ENCODE data around the gene BTG4.

The BTG4 gene

DNA sequence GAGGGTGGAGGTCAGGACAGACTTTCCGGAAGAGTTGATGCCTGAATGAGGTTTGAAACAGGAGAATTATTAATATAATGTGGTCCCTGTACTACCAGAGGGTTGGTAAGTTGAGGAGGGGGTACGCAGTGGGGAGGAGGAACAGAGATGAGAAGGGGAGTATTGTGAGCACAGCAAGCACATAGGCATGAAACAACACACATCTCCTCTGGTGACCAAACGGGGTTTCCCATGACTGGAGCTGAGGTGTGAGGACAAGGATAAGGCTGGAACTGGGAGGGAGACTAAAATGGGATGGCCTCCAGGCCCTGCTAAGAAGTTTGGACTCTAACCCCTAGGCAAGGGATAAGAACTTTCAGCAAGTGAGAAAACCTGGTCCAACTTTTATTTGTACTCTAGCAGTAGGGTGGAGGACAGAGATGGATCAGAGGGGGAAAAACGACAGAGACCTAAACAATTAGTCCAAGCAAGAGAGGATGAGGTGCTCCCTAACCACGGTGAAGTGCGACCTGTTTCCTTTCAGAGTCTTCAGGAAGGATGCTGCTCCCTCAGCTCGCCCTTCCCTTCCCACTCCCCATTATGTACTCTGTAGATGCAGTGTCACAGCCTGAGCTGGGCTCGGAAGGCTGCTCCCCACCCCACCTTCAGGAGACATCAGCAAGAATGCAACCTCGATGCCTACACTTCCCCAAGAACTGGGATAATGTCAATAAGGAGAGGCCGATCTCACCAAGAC lies 59.2 kb downstream of the BTG4 start:
- DNase-seq: no peak

DNA sequence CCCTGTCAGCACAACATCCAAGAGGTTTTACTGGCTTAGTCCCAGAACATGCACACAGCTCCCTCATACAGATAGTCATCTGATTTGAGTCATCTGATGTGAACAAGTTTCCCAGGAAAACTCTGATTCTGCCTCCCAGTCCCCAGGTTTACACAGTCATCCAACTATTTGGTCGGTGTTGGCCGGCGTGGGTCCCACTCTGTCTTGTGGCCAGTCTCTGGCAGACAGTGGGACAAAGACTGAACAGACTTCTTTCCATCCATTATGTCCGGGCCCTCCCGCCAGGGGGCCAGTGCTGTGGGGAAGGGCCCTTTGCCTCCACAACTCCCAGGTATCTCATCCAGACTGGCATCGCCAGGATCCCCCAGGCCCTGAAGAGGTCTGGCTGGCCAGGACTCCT lies 60.0 kb downstream of the BTG4 start:
- no peak for DNase-seq

- no peak for DNase-seq
Measured at GRCh38 chr11:111450480-111451320, 61.5 kb downstream of the BTG4 start.

DNA sequence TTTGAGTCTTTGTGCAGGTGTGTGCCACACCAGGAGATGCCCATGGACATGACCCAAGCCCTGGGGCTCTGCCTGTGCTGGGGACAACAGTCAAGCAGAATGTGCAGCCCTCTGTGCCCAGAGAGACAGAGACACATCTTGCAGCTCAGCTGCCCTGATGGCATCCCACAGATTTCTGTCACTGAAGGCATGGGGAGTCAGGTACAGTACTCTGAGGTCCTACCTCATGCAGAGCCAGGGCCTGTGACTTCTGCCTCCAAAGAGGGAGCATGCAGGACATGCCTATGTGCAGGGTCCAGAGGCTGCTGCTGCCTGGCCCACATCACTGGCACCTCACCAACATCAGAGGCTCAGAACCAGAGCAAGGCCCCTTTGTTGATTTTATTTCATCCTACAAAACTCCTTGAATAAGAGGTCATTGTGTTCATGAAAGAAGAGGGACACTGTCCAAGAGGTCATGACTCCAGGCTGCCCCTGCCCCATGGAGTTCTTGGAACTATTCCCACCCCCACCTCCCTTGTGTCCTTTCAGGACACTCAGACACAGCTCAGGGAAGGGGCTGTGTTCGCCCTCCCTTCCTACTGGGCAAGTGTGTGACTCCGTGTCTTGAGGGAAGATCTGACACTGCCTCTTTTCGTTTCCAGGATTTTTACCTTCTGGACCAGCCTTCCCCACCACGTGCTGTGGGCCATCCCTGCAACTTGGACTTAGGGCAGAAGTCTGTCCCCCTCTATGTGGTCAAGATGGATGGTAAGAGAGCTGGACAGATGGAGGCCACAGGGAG lies 62.3 kb downstream of the BTG4 start:
- DNase-seq: no peak

DNA sequence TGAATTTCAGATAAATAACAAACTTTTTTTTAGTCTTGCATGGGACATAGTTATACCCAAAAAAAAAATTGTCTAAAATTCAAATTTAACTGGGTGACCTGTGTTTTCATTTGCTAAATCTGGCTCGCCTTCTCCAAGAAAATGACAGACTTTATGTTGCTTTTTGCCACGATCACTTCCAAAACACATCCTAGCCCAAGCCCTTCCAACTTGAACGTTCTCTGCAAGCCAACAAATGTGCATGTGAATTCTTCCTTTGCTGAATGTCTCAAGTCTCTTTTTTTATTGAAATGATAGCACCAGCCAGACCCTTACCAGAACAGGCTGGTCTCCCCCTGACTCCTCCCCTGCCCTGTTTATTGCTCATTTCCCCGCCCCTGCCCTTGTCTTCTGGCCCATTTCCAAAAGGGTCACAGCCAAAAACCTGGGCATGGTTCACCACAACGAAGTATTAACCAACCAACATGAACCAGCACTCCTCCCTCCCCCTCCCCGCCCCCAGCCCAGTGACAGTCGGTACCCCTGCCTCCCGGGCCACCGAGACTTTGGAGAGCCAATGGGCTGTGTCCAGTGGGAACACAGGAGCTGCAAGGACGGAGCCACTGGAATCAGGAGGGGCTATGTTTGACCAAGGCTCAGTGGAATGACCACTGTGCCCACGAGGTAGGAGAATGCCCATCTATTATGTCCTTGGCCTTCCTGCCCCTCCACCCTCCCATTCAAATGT lies 63.2 kb downstream of the BTG4 start:
- DNase-seq: no peak

DNA sequence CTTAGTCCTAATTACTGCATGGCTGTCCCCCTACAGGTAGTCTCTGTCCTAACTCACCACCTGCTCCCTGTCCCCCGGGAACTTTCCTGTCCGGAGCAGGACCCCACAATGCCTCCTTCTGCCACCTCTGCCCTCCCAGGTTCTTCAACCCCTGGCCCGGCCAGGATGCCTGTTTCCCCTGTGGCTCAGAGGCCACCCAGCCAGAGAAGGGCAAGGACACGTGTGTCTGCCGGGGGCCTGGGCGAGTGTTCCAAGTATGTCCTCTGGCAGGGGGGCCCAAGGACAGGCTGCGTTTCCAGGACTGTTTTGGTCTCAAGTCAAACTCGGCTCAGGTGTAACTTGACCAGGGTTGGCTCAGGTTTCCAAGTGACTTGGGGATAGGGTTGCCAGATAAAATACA lies 63.8 kb downstream of the BTG4 start:
- no peak for DNase-seq

GRCh38 chr11:111447931-111448330 lies 64.3 kb downstream of the BTG4 start:
- DNase-seq: no peak

GRCh38 chr11:111447112-111447471 lies 65.1 kb downstream of the BTG4 start:
- DNase-seq: no peak

GRCh38 chr11:111446404-111447111 lies 65.6 kb downstream of the BTG4 start:
- DNase-seq: peak; percentile 97

DNA sequence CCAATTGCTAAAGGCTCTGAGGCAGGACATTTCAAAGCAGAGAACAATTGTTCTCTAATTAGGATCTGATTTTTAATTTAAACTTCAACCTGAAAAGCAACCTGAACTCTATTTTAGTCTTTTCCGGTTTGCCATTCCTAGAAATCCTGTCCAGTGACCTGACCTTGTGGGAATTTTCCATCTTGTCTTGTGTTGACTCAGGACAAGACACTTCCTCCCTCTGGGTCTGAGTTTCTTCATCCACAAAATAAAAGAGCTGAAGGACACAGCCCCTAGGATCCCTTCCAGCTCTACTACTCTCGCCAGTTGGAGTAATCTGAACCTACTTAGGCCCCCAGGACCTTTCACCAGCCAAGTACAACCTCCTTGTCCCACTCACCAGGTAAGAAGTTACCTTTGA lies 66.6 kb downstream of the BTG4 start:
- DNase-seq: no peak
